GM06990 (cell line): Measurements from ENCODE around the gene OVAAL.

ENCODE experiments used
- DNase-seq: peaks from one replicate; pipeline ENCODE4 v3.0.0-alpha.2; 2011; ENCODE audit not compliant: insufficient read length; ENCODE audit errors: extremely low read depth
- H3K27me3 ChIP-seq: replicated peaks from 2 replicates; pipeline ENCODE4 v1.6.0; 2011; ENCODE audit warnings: low read length; ENCODE audit not compliant: control insufficient read depth, insufficient read depth
- H3K36me3 ChIP-seq: 2 replicates; pipeline ENCODE4 v1.5.1; 2011; ENCODE audit warnings: low read length; ENCODE audit not compliant: control insufficient read depth, insufficient read depth
- H3K4me3 ChIP-seq: replicated peaks from 2 replicates; pipeline ENCODE4 v1.5.1; 2011; ENCODE audit warnings: low read depth, mild to moderate bottlenecking, control low read depth, low read length
- CTCF ChIP-seq: IDR thresholded peaks from 2 replicates; pipeline ENCODE4 v1.5.1; 2011; ENCODE audit warnings: low read length, control low read depth, mild to moderate bottlenecking, inconsistent platforms; ENCODE audit not compliant: insufficient read depth, poor library complexity, severe bottlenecking

The OVAAL gene

GRCh38 chr1:180535418-180535999 lies 23.3 kb upstream of the OVAAL start:
- DNase-seq = no peak
- Histone ChIP-seq H3K4me3 (no peak overlapping the region), H3K36me3 (no peaks in the 10 kb centered on the region), H3K27me3 (no peaks in the 10 kb centered on the region)
- no peak for TF ChIP-seq CTCF

GRCh38 chr1:180536821-180537372 lies 21.9 kb upstream of the OVAAL start:
- TF ChIP-seq CTCF = no peak
- H3K27me3 ChIP-seq = no peaks in the 10 kb centered on the region
- H3K4me3 ChIP-seq = no peak overlapping the region
- no peaks in the 10 kb centered on the region for H3K36me3 ChIP-seq
- DNase-seq = no peak

- DNase-seq = no peak
- H3K4me3 ChIP-seq = no peak overlapping the region
- TF ChIP-seq CTCF = no peak
- no peaks in the 10 kb centered on the region for H3K36me3 ChIP-seq
- no peaks in the 10 kb centered on the region for H3K27me3 ChIP-seq
Observed at GRCh38 chr1:180539136-180539535, 19.6 kb upstream of the OVAAL start.

GRCh38 chr1:180540697-180541594 lies 17.8 kb upstream of the OVAAL start:
- TF ChIP-seq CTCF = no peak
- H3K36me3 ChIP-seq = no peaks in the 10 kb centered on the region
- H3K27me3 ChIP-seq = no peaks in the 10 kb centered on the region
- no peak overlapping the region for H3K4me3 ChIP-seq
- DNase-seq = no peak

- no peaks in the 10 kb centered on the region for H3K27me3 ChIP-seq
- no peak overlapping the region for H3K4me3 ChIP-seq
- DNase-seq = no peak
- no peaks in the 10 kb centered on the region for H3K36me3 ChIP-seq
- TF ChIP-seq CTCF = no peak
Observed at GRCh38 chr1:180542113-180542837, 16.5 kb upstream of the OVAAL start.
